WTC11 (cell line): ENCODE measurements around the gene PSMD14. TPM values are rescaled to one million over a fixed set of nuclear protein-coding genes. Genes with fewer than 3 reads are reported as not detected.

Source experiments
- ATAC-seq: fragments of 200-7000 bp; cut with Tn5 transposase; 2 replicates; pipeline ENCODE4 v1.10.0; 2021; ENCODE audit warnings: mild to moderate bottlenecking, moderate library complexity
- CTCF ChIA-PET: fragments of 300-600 bp; sonication (Branson Sonifier 250); formaldehyde crosslinking; loops from one replicate; lab custom pipeline; 2021; ENCODE audit warnings: antibody characterized with exemption; lab: Charles Lee
- POLR2A ChIA-PET: fragments of 350-600 bp; sonication (Branson Sonifier 250); formaldehyde crosslinking; loops from one replicate; lab custom pipeline; 2021; ENCODE audit warnings: antibody characterized with exemption; lab: Charles Lee
- DNase-seq: peaks from one replicate; pipeline ENCODE4 v3.0.0; 2021; ENCODE audit warnings: low spot score
- H3K27ac Mint-ChIP-seq: 2 replicates; pipeline ENCODE4 v1.8.0; 2021; ENCODE audit warnings: mixed read lengths
- H3K27me3 Mint-ChIP-seq: 2 replicates; pipeline ENCODE4 v1.8.0; 2021; ENCODE audit warnings: low read depth, mild to moderate bottlenecking, moderate library complexity, mixed read lengths
- H3K36me3 Mint-ChIP-seq: 2 replicates; pipeline ENCODE4 v1.8.0; 2021; ENCODE audit warnings: mixed read lengths
- H3K4me1 Mint-ChIP-seq: 2 replicates; pipeline ENCODE4 v1.8.0; 2022; ENCODE audit warnings: mixed read lengths
- H3K4me3 Mint-ChIP-seq: 2 replicates; pipeline ENCODE4 v1.8.0; 2021; ENCODE audit warnings: mild to moderate bottlenecking, moderate library complexity, mixed read lengths
- H3K9me3 Mint-ChIP-seq: 2 replicates; pipeline ENCODE4 v1.8.0; 2021; ENCODE audit warnings: mixed read lengths
- ARID4B ChIP-seq: sonication (generic); formaldehyde crosslinking; IDR thresholded peaks from 2 replicates; pipeline ENCODE4 v1.8.0; 2023; ENCODE audit warnings: missing genetic modification reagents, mild to moderate bottlenecking, borderline replicate concordance
- ATF3 ChIP-seq: sonication (generic); formaldehyde crosslinking; conservative IDR thresholded peaks from 2 replicates; pipeline ENCODE4 v1.8.1; 2022; ENCODE audit warnings: mild to moderate bottlenecking, missing genetic modification reagents
- CREB1 ChIP-seq: sonication (generic); formaldehyde crosslinking; IDR thresholded peaks from 2 replicates; pipeline ENCODE4 v1.8.0; 2023; ENCODE audit warnings: mild to moderate bottlenecking, missing genetic modification reagents
- CREM ChIP-seq: sonication (generic); formaldehyde crosslinking; IDR thresholded peaks from 2 replicates; pipeline ENCODE4 v1.8.1; 2022; ENCODE audit warnings: mild to moderate bottlenecking, missing genetic modification reagents, moderate library complexity
- E2F5 ChIP-seq: sonication (generic); formaldehyde crosslinking; IDR thresholded peaks from 2 replicates; pipeline ENCODE4 v1.8.1; 2022; ENCODE audit warnings: mild to moderate bottlenecking, moderate library complexity, missing genetic modification reagents
- ESRRA ChIP-seq: sonication (generic); formaldehyde crosslinking; IDR thresholded peaks from 2 replicates; pipeline ENCODE4 v1.8.1; 2022; ENCODE audit warnings: mild to moderate bottlenecking, missing genetic modification reagents, borderline replicate concordance
- HMGA2 ChIP-seq: fragments of 250-450 bp; sonication (Bioruptor Pico); IDR thresholded peaks from 2 replicates; pipeline ENCODE4 v1.4.0; 2021; ENCODE audit warnings: mild to moderate bottlenecking, moderate library complexity
- MYBL2 ChIP-seq: sonication (generic); formaldehyde crosslinking; IDR thresholded peaks from 2 replicates; pipeline ENCODE4 v1.8.1; 2023; ENCODE audit warnings: mild to moderate bottlenecking, moderate library complexity, missing genetic modification reagents
- NR2C2 ChIP-seq: sonication (generic); formaldehyde crosslinking; IDR thresholded peaks from 2 replicates; pipeline ENCODE4 v1.8.0; 2022; ENCODE audit warnings: mild to moderate bottlenecking, missing genetic modification reagents
- SOX15 ChIP-seq: fragments of 250-450 bp; sonication (Bioruptor Pico); IDR thresholded peaks from 2 replicates; pipeline ENCODE4 v1.9.0; 2021; ENCODE audit warnings: mild to moderate bottlenecking
- TP53 ChIP-seq: sonication (generic); formaldehyde crosslinking; IDR thresholded peaks from 2 replicates; pipeline ENCODE4 v1.8.1; 2023; ENCODE audit warnings: mild to moderate bottlenecking, missing genetic modification reagents
- USF1 ChIP-seq: sonication (generic); formaldehyde crosslinking; IDR thresholded peaks from 2 replicates; pipeline ENCODE4 v1.8.0; 2022; ENCODE audit warnings: mild to moderate bottlenecking, missing genetic modification reagents
- USF2 ChIP-seq: sonication (generic); formaldehyde crosslinking; IDR thresholded peaks from 2 replicates; pipeline ENCODE4 v1.8.1; 2023; ENCODE audit warnings: mild to moderate bottlenecking, missing genetic modification reagents, moderate library complexity
- total RNA-seq: library from RNA; stranded (reverse); gene quantifications from 3 replicates; pipeline ENCODE4 v1.2.3, GENCODE V29; 2021

PSMD14 gene
- total RNA-seq, 1 experiment from 2014 or later = 80.5 TPM

GRCh38 chr2:161344692-161345091, 36.5 kb downstream of the PSMD14 start (continued):
- no peak for TF ChIP-seq CREM
- no peak for TF ChIP-seq ARID4B (CRISPR knock-in tag)
- no peak for TF ChIP-seq MYBL2 (CRISPR knock-in tag)
- no peak for TF ChIP-seq NR2C2 (CRISPR knock-in tag)
- TF ChIP-seq ESRRA (CRISPR knock-in tag) = no peak
- TF ChIP-seq E2F5 (CRISPR knock-in tag) = no peak
- no peak for TF ChIP-seq HMGA2 (CRISPR knock-in tag)
- TF ChIP-seq ATF3 (CRISPR knock-in tag) = no peak
- TF ChIP-seq, all 79 proteins: peak for 0

GRCh38 chr2:161351678-161352077, 43.5 kb downstream of the PSMD14 start:
- ChIA-PET CTCF (no interaction called here), POLR2A (interaction anchor here (0.5 kb wide), 1 partner anchor 13 kb away, joined by 6 read pairs; no protein-coding TSS in a partner anchor)
- H3K27ac Mint-ChIP-seq = no peak overlapping the region
- peak; percentile 27; the same call in 1 of the 2 replicates for ATAC-seq
- H3K36me3 Mint-ChIP-seq = no peaks in the 10 kb centered on the region
- H3K4me1 Mint-ChIP-seq = peaks cover 63% of the 10 kb centered on the region
- DNase-seq = no peak
- no peaks in the 10 kb centered on the region for H3K27me3 Mint-ChIP-seq
- no peak overlapping the region for H3K4me3 Mint-ChIP-seq
- peak; percentile 70 for TF ChIP-seq USF2
- no peak for TF ChIP-seq ARID4B (CRISPR knock-in tag)
- TF ChIP-seq CREB1 (CRISPR knock-in tag) = no peak
- no peak for TF ChIP-seq SOX15
- TF ChIP-seq USF1 = 0 out of 2 replicates have a peak, but pooled peaks have one; percentile 29
- TF ChIP-seq TP53 (CRISPR knock-in tag) = no peak
- no peaks in the 10 kb centered on the region for H3K9me3 Mint-ChIP-seq
